ENCODE data around the gene C2CD4B.

C2CD4B gene

GRCh38 chr15:62142736-62143135 is 22.3 kb downstream of the C2CD4B start:
- TF ChIP-seq POLR2AphosphoS5 (IDR thresholded peaks at IDR 0.05; ENCODE audit: low read depth), result no peak
- no peak for TF ChIP-seq REST (IDR thresholded peaks at IDR 0.05; ENCODE audit: insufficient replicate concordance, low read depth)
- no peak for DNase-seq (ENCODE audit: low read depth in 1 of 2, low spot score in 1 of 2)

GRCh38 chr15:62141643-62142588 is 23.2 kb downstream of the C2CD4B start:
- Histone ChIP-seq H3K27me3 (ENCODE audit: insufficient read depth, poor library complexity, severe bottlenecking) (peaks cover 5% of the 10 kb centered on the region), H3K4me3 (replicated peaks; ENCODE audit: insufficient read depth, low read length) (no peak overlapping the region), H3K27ac (replicated peaks) (no peak overlapping the region)
- DNase-seq (ENCODE audit: low read depth in 1 of 2, low spot score in 1 of 2), result no peak
- TF ChIP-seq POLR2AphosphoS5 (IDR thresholded peaks at IDR 0.05; ENCODE audit: low read depth), result no peak
- TF ChIP-seq CTCF (IDR thresholded peaks at IDR 0.05; ENCODE audit: insufficient read depth, low read length), result no peak
- no peak for TF ChIP-seq GABPA (IDR thresholded peaks at IDR 0.05; ENCODE audit: low read depth)
- no peak for TF ChIP-seq SPI1 (IDR thresholded peaks at IDR 0.05; ENCODE audit: borderline replicate concordance, low read depth)
- no peak for TF ChIP-seq REST (IDR thresholded peaks at IDR 0.05; ENCODE audit: insufficient replicate concordance, low read depth)

More at GRCh38 chr15:62142736-62143135, 22.3 kb downstream of the C2CD4B start:
- Histone ChIP-seq H3K4me3 (replicated peaks; ENCODE audit: insufficient read depth, low read length) (no peak overlapping the region), H3K27me3 (ENCODE audit: insufficient read depth, poor library complexity, severe bottlenecking) (peaks cover 5% of the 10 kb centered on the region), H3K27ac (replicated peaks) (no peak overlapping the region)

GRCh38 chr15:62141200-62141599 is 23.9 kb downstream of the C2CD4B start:
- Histone ChIP-seq H3K4me3 (replicated peaks; ENCODE audit: insufficient read depth, low read length) (no peak overlapping the region), H3K27ac (replicated peaks) (no peak overlapping the region), H3K27me3 (ENCODE audit: insufficient read depth, poor library complexity, severe bottlenecking) (peaks cover 5% of the 10 kb centered on the region)
- TF ChIP-seq REST (IDR thresholded peaks at IDR 0.05; ENCODE audit: insufficient replicate concordance, low read depth) (no peak), SPI1 (IDR thresholded peaks at IDR 0.05; ENCODE audit: borderline replicate concordance, low read depth) (no peak), POLR2AphosphoS5 (IDR thresholded peaks at IDR 0.05; ENCODE audit: low read depth) (no peak), GABPA (IDR thresholded peaks at IDR 0.05; ENCODE audit: low read depth) (no peak), CTCF (IDR thresholded peaks at IDR 0.05; ENCODE audit: insufficient read depth, low read length) (no peak)
- DNase-seq (ENCODE audit: low read depth in 1 of 2, low spot score in 1 of 2), result no peak

All from HL-60 (cell line).